Right lobe of liver (tissue), 4 donors: ENCODE results near the gene NACC1.

Experiments used
- POLR2A ChIP-seq: fragments of 450-650 bp; IDR thresholded peaks from one replicate; pipeline ENCODE4 v1.6.1; 2017; ENCODE audit warnings: antibody characterized with exemption, mild to moderate bottlenecking
- TF ChIP-seq, protein P1 (sequence below), 4 donors: fragments of 200-600 bp in 3 of 4; fragments of 450-650 bp in 1 of 4; IDR thresholded peaks; one replicate each; pipeline versions ENCODE4 v1.5.1 to v1.8.0; 2016 to 2022; ENCODE audit warnings: antibody characterized with exemption in 4 of 4, mild to moderate bottlenecking in 2 of 4
- donor health status: DM: no; HTN: no; CAD: no.
- donor health status: DM: no; HTN: no; CAD: no.
- donor health status: DM: no; HTN: yes; CAD: no.

DNA sequence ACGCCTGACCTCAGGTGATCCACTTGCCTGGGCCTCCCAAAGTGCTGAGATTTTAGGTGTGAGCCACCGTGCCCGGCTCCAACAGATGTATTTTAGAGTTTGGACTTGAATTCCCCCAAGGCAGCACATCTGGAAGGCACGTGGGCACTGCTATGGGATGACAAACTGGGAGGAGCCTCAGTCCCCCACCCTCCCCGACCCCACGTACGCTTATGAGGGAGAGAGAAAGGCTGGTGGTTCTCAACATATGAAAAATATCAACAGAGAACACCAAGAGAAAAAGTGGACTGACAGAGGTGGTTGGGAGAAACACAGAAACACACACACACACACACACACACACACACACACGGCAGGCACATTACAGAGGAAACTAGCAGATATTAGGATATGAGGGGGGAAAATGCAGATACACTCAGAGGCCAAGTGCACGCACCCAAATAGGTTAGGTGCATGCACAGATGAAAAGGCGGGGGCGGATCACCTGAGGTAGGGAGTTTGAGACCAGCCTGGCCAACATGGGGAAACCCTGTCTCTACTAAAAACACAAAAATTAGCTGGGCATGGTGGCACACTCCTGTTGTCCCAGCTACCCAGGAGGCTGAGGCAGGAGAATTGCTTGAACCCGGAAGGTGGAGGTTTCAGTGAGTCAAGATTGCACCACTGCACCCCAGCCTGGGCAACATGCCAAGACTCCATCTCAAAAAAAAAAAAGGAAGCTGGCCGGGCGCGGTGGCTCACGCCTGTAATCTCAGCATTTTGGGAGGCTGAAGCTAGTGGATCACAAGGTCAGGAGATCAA lies 28.9 kb downstream of the NACC1 start:
- TF ChIP-seq, protein P1, sequence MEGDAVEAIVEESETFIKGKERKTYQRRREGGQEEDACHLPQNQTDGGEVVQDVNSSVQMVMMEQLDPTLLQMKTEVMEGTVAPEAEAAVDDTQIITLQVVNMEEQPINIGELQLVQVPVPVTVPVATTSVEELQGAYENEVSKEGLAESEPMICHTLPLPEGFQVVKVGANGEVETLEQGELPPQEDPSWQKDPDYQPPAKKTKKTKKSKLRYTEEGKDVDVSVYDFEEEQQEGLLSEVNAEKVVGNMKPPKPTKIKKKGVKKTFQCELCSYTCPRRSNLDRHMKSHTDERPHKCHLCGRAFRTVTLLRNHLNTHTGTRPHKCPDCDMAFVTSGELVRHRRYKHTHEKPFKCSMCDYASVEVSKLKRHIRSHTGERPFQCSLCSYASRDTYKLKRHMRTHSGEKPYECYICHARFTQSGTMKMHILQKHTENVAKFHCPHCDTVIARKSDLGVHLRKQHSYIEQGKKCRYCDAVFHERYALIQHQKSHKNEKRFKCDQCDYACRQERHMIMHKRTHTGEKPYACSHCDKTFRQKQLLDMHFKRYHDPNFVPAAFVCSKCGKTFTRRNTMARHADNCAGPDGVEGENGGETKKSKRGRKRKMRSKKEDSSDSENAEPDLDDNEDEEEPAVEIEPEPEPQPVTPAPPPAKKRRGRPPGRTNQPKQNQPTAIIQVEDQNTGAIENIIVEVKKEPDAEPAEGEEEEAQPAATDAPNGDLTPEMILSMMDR (IDR thresholded peaks at IDR 0.05), result no peak
- no peak for TF ChIP-seq POLR2A
